Stomach (tissue), 4 donors: ENCODE measurements around the gene SGF29.

Experiments used
- EP300 ChIP-seq: sonication (generic); formaldehyde crosslinking; IDR thresholded peaks from one replicate; pipeline ENCODE4 v1.6.1; 2017; ENCODE audit warnings: antibody characterized with exemption
- POLR2A ChIP-seq, 4 donors: fragments of 450-650 bp; IDR thresholded peaks; one replicate each; pipeline ENCODE4 v1.6.1; 2016; ENCODE audit warnings: antibody characterized with exemption in 4 of 4, control low read depth in 2 of 4, mild to moderate bottlenecking in 1 of 4, moderate library complexity in 1 of 4
- TF ChIP-seq, protein P1 (sequence below), 7 experiments: fragments of 450-650 bp in 4 of 7; fragments of 200-600 bp in 3 of 7; sonication (generic) in 3 of 7; IDR thresholded peaks; one replicate each; pipeline ENCODE4 v1.5.1; 2016 to 2019; ENCODE audit warnings: antibody characterized with exemption in 7 of 7, control low read depth in 2 of 7, mild to moderate bottlenecking in 1 of 7

DNA sequence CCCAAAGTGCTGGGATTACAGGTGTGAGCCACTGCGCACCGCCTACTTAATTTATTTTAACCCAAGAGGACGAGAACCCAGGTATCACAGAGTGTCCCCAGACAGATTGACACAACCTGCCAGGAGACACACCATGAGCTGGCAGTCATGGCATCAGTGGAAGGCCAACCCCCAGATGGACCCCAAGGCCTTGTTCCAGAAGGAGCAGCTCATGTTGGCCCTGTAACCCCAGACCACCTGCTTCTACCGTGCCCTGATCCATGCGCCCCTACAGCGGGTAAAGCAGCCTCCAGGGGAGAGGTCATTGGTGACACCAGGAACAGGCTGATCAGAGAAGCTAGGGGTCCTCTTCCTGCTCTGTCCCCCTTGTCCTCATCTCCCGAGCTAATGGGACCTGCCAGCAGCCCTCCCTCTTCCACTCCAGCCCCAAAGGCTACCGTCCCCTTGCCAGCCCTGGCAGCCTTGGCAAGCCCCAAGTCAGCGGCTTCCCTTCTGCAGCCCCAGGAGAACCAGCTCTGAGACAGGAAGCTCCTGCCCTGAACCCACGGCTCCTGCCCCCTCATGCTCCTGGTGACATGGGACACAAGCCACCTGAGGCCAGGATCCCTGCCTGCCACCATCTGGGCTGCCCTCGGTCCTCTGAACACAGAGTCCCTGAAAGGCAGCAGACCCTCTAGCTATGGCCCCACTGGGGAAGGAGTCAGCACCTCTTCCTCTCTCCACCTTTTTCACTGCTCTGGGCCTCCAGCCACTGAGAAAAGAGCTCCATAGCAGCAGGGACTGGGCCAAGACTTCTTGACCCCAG is 49.9 kb downstream of the SGF29 start:
- TF ChIP-seq, protein P1, sequence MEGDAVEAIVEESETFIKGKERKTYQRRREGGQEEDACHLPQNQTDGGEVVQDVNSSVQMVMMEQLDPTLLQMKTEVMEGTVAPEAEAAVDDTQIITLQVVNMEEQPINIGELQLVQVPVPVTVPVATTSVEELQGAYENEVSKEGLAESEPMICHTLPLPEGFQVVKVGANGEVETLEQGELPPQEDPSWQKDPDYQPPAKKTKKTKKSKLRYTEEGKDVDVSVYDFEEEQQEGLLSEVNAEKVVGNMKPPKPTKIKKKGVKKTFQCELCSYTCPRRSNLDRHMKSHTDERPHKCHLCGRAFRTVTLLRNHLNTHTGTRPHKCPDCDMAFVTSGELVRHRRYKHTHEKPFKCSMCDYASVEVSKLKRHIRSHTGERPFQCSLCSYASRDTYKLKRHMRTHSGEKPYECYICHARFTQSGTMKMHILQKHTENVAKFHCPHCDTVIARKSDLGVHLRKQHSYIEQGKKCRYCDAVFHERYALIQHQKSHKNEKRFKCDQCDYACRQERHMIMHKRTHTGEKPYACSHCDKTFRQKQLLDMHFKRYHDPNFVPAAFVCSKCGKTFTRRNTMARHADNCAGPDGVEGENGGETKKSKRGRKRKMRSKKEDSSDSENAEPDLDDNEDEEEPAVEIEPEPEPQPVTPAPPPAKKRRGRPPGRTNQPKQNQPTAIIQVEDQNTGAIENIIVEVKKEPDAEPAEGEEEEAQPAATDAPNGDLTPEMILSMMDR (IDR thresholded peaks at IDR 0.05), result no peak
- TF ChIP-seq POLR2A (IDR thresholded peaks at IDR 0.05), result no peak
- TF ChIP-seq EP300, result no peak
